GM21447 (cell line): ENCODE measurements around the gene PPP1R14B.
"Not testable (repeated sequence)": the region's sequence is repeated elsewhere in the genome, so short reads cannot be mapped to it uniquely, and the experiment has no call there.

Experiments used
- ATAC-seq: cut with Tn5 transposase; IDR thresholded peaks from one replicate; pipeline ENCODE4 v1.9.1; 2021; ENCODE audit not compliant: unreplicated experiment

Gene PPP1R14B

GRCh38 chr11:64246621-64246870 lies 197 bp downstream of the PPP1R14B start:
- not testable (repeated sequence) for ATAC-seq

- no peak for ATAC-seq
Measured at GRCh38 chr11:64245797-64246620, 734 bp downstream of the PPP1R14B start.

- ATAC-seq = no peak
Measured at GRCh38 chr11:64245401-64245796, 1.3 kb downstream of the PPP1R14B start.

- no peak for ATAC-seq
Measured at GRCh38 chr11:64244966-64245365, 1.8 kb downstream of the PPP1R14B start.

- no peak for ATAC-seq
Measured at GRCh38 chr11:64244107-64244506, 2.6 kb downstream of the PPP1R14B start.

GRCh38 chr11:64243236-64243854 lies 3.4 kb downstream of the PPP1R14B start:
- no peak for ATAC-seq

GRCh38 chr11:64241491-64242374 lies 5.0 kb downstream of the PPP1R14B start:
- ATAC-seq = peak; percentile 7

- ATAC-seq = peak; percentile 56
Measured at GRCh38 chr11:64241241-64241490, 5.6 kb downstream of the PPP1R14B start.

- peak; percentile 37 for ATAC-seq
Measured at GRCh38 chr11:64240435-64241240, 6.1 kb downstream of the PPP1R14B start, which contains the start of gene FKBP2. TSS of gene FKBP2 (plus strand) at chr11:64241095. CDS start at chr11:64242388, 1,293 bp downstream.

- no peak for ATAC-seq
Measured at GRCh38 chr11:64239662-64240434, 6.9 kb downstream of the PPP1R14B start.

- no peak for ATAC-seq
Measured at GRCh38 chr11:64238999-64239398, 7.7 kb downstream of the PPP1R14B start.

- ATAC-seq = no peak
Measured at GRCh38 chr11:64238076-64238475, 8.7 kb downstream of the PPP1R14B start.

- ATAC-seq = no peak
Measured at GRCh38 chr11:64237484-64237951, 9.2 kb downstream of the PPP1R14B start.

- no peak for ATAC-seq
Measured at GRCh38 chr11:64235437-64236161, 11.1 kb downstream of the PPP1R14B start.

- no peak for ATAC-seq
Measured at GRCh38 chr11:64234647-64235379, 11.9 kb downstream of the PPP1R14B start.

GRCh38 chr11:64233913-64234586 lies 12.7 kb downstream of the PPP1R14B start, which contains the start of gene VEGFB:
TSS of gene VEGFB (plus strand) at chr11:64234584. CDS start at chr11:64234834, 250 bp downstream.
- ATAC-seq = no peak

- ATAC-seq = no peak
Measured at GRCh38 chr11:64232967-64233315, 13.8 kb downstream of the PPP1R14B start.
